ENCODE measurements around the gene ZNF674.

ZNF674 gene

GRCh38 chrX:46575991-46576392 is 30.8 kb upstream of the ZNF674 start:
- H3K27me3 ChIP-seq (ENCODE audit: insufficient read depth, poor library complexity, severe bottlenecking), result no peaks in the 10 kb centered on the region
- TF ChIP-seq GABPA (IDR thresholded peaks at IDR 0.05; ENCODE audit: low read depth), result no peak
- no peak for TF ChIP-seq CTCF (IDR thresholded peaks at IDR 0.05; ENCODE audit: insufficient read depth, low read length)
- no peak for TF ChIP-seq SPI1 (IDR thresholded peaks at IDR 0.05; ENCODE audit: borderline replicate concordance, low read depth)
- no peak for TF ChIP-seq POLR2AphosphoS5 (IDR thresholded peaks at IDR 0.05; ENCODE audit: low read depth)
- TF ChIP-seq, protein P1, sequence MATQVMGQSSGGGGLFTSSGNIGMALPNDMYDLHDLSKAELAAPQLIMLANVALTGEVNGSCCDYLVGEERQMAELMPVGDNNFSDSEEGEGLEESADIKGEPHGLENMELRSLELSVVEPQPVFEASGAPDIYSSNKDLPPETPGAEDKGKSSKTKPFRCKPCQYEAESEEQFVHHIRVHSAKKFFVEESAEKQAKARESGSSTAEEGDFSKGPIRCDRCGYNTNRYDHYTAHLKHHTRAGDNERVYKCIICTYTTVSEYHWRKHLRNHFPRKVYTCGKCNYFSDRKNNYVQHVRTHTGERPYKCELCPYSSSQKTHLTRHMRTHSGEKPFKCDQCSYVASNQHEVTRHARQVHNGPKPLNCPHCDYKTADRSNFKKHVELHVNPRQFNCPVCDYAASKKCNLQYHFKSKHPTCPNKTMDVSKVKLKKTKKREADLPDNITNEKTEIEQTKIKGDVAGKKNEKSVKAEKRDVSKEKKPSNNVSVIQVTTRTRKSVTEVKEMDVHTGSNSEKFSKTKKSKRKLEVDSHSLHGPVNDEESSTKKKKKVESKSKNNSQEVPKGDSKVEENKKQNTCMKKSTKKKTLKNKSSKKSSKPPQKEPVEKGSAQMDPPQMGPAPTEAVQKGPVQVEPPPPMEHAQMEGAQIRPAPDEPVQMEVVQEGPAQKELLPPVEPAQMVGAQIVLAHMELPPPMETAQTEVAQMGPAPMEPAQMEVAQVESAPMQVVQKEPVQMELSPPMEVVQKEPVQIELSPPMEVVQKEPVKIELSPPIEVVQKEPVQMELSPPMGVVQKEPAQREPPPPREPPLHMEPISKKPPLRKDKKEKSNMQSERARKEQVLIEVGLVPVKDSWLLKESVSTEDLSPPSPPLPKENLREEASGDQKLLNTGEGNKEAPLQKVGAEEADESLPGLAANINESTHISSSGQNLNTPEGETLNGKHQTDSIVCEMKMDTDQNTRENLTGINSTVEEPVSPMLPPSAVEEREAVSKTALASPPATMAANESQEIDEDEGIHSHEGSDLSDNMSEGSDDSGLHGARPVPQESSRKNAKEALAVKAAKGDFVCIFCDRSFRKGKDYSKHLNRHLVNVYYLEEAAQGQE (IDR thresholded peaks at IDR 0.05; ENCODE audit: insufficient replicate concordance, low read depth), result no peak
- no peak overlapping the region for H3K27ac ChIP-seq (replicated peaks)
- H3K4me3 ChIP-seq (replicated peaks; ENCODE audit: insufficient read depth, low read length), result peak overlapping the region; percentile 57; the same call in 1 of the 2 replicates
- no peak for DNase-seq (ENCODE audit: low read depth in 1 of 2, low spot score in 1 of 2)

DNA sequence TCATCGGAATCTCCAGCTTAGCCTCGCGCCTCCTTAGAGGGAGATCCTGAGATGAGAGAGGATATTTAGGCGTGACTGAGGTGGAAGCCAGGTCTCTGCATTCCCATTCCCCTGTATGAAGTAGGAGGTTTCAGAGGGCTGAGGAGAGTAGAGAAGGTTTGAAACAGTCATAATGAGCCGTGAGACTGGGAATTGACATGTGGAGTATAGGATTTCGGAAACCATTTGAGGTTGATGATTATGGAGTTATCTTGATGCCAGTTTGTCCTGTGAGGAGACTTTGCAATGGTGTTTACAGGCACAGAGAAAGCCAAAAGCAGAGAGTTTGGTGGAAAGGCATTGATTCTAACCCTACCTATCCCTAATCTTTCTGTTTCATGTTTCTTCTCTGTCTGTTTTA is 30.4 kb upstream of the ZNF674 start:
- TF ChIP-seq, protein P1 (IDR thresholded peaks at IDR 0.05; ENCODE audit: insufficient replicate concordance, low read depth), result no peak
- TF ChIP-seq SPI1 (IDR thresholded peaks at IDR 0.05; ENCODE audit: borderline replicate concordance, low read depth) (no peak), GABPA (IDR thresholded peaks at IDR 0.05; ENCODE audit: low read depth) (no peak), CTCF (IDR thresholded peaks at IDR 0.05; ENCODE audit: insufficient read depth, low read length) (no peak), POLR2AphosphoS5 (IDR thresholded peaks at IDR 0.05; ENCODE audit: low read depth) (no peak)
- H3K4me3 ChIP-seq (replicated peaks; ENCODE audit: insufficient read depth, low read length), result peak overlapping the region; percentile 57
- no peak for DNase-seq (ENCODE audit: low read depth in 1 of 2, low spot score in 1 of 2)

GRCh38 chrX:46574774-46575381 is 29.7 kb upstream of the ZNF674 start:
- TF ChIP-seq CTCF (IDR thresholded peaks at IDR 0.05; ENCODE audit: insufficient read depth, low read length), result no peak
- TF ChIP-seq SPI1 (IDR thresholded peaks at IDR 0.05; ENCODE audit: borderline replicate concordance, low read depth), result no peak
- TF ChIP-seq GABPA (IDR thresholded peaks at IDR 0.05; ENCODE audit: low read depth), result no peak
- TF ChIP-seq POLR2AphosphoS5 (IDR thresholded peaks at IDR 0.05; ENCODE audit: low read depth), result no peak
- TF ChIP-seq, protein P1 (IDR thresholded peaks at IDR 0.05; ENCODE audit: insufficient replicate concordance, low read depth), result no peak
- no peak overlapping the region for H3K27ac ChIP-seq (replicated peaks)
- peak in 1 of 2 experiments; percentile 14 for DNase-seq (ENCODE audit: low read depth in 1 of 2, low spot score in 1 of 2)
- peak overlapping the region; percentile 57 for H3K4me3 ChIP-seq (replicated peaks; ENCODE audit: insufficient read depth, low read length)
- H3K27me3 ChIP-seq (ENCODE audit: insufficient read depth, poor library complexity, severe bottlenecking), result no peaks in the 10 kb centered on the region

More for the DNA sequence above, 30.4 kb upstream of the ZNF674 start:
- Histone ChIP-seq H3K27me3 (ENCODE audit: insufficient read depth, poor library complexity, severe bottlenecking) (no peaks in the 10 kb centered on the region), H3K27ac (replicated peaks) (no peak overlapping the region)
